GM12878 (cell line): Measurements from ENCODE around the gene ABCA3. TPM values are rescaled to one million over a fixed set of nuclear protein-coding genes. Genes with fewer than 3 reads are reported as not detected.

Experiments
- ATAC-seq: fragments of 200-7000 bp; cut with Tn5 transposase; 3 replicates; pipeline ENCODE4 v1.9.1; 2020; ENCODE audit warnings: mild to moderate bottlenecking, moderate library complexity
- BruUV-seq: library from RNA; stranded (reverse); fragments of 400-500 nt; replicated peaks from 2 replicates; lab custom pipeline; 2021; lab: Mats Ljungman, UMichigan
- CTCF ChIA-PET: fragments of 300-600 bp; sonication (Branson Sonifier 250); formaldehyde crosslinking; extraction: SDS; loops from one replicate; lab custom pipeline; 2021; ENCODE audit warnings: inconsistent platforms; lab: Yijun Ruan, JAX
- POLR2A ChIA-PET: fragments of 350-600 bp; formaldehyde crosslinking; extraction: SDS; loops from one replicate; lab custom pipeline; 2021; ENCODE audit warnings: inconsistent platforms; lab: Charles Lee
- RAD21 ChIA-PET: fragments of 300-600 bp; sonication (Branson Sonifier 250); formaldehyde crosslinking; loops from one replicate; lab custom pipeline; 2023; ENCODE audit warnings: antibody characterized with exemption; ENCODE audit not compliant: unreplicated experiment; lab: Charles Lee
- SMC1A ChIA-PET: fragments of 300-600 bp; sonication (Branson Sonifier 250); formaldehyde crosslinking; loops from one replicate; lab custom pipeline; 2023; ENCODE audit not compliant: unreplicated experiment, uncharacterized antibody; lab: Charles Lee
- DNase-seq: peaks from one replicate; pipeline ENCODE4 v3.0.0-alpha.2; 2011; ENCODE audit warnings: low read depth, low spot score
- FAIRE-seq: peaks from 3 replicates; lab custom pipeline; 2011; peaks lifted over from hg19 to GRCh38; lab: Jason Lieb, UNC
- H2AFZ ChIP-seq: 2 replicates; pipeline ENCODE4 v1.6.0; 2011; ENCODE audit warnings: low read depth, low read length, control low read depth; ENCODE audit not compliant: control insufficient read depth
- H3K27ac ChIP-seq: 2 replicates; pipeline ENCODE4 v1.5.1; 2011; ENCODE audit warnings: control low read depth; ENCODE audit not compliant: control insufficient read depth, insufficient read depth
- H3K27me3 ChIP-seq, 2 experiments: replicated peaks in 1 of 2; 2 replicates each; pipeline versions ENCODE4 v1.6.0 to v1.6.1; 2011; ENCODE audit warnings: low read length in 1 of 2; ENCODE audit not compliant: control insufficient read depth in 2 of 2, insufficient read depth in 2 of 2
- H3K36me3 ChIP-seq, 2 experiments: 2 replicates each; pipeline ENCODE4 v1.5.1; 2011; ENCODE audit warnings: low read length in 1 of 2; ENCODE audit not compliant: control insufficient read depth in 2 of 2, insufficient read depth in 2 of 2
- H3K4me1 ChIP-seq: 2 replicates; pipeline ENCODE4 v1.6.1; 2011; ENCODE audit warnings: mild to moderate bottlenecking, low read length, moderate library complexity, mixed read lengths; ENCODE audit not compliant: control insufficient read depth, insufficient read depth
- H3K4me2 ChIP-seq: 2 replicates; pipeline ENCODE4 v1.6.0; 2011; ENCODE audit warnings: control low read depth; ENCODE audit not compliant: control insufficient read depth, insufficient read depth
- H3K4me3 ChIP-seq: fragments of 200-600 bp; sonication (generic); 2 replicates; pipeline ENCODE4 v1.5.1; 2016
- H3K79me2 ChIP-seq: 2 replicates; pipeline ENCODE4 v1.6.0; 2011; ENCODE audit warnings: low read length; ENCODE audit not compliant: control insufficient read depth, insufficient read depth
- H3K9ac ChIP-seq: 2 replicates; pipeline ENCODE4 v1.8.0; 2011; ENCODE audit warnings: low read length, control low read depth, mixed read lengths; ENCODE audit not compliant: control insufficient read depth, insufficient read depth
- H3K9me3 ChIP-seq: replicated peaks from 3 replicates; pipeline ENCODE4 v1.5.1; 2011; ENCODE audit warnings: mild to moderate bottlenecking, low read length; ENCODE audit not compliant: control insufficient read depth, insufficient read depth
- H4K20me1 ChIP-seq: 2 replicates; pipeline ENCODE4 v1.6.0; 2011; ENCODE audit not compliant: control insufficient read depth, insufficient read depth
- JUND ChIP-seq: IDR thresholded peaks from 2 replicates; pipeline ENCODE4 v1.6.1; 2012; ENCODE audit warnings: low read depth, mild to moderate bottlenecking, low read length, improper control_type of control experiment, moderate library complexity
- KLF5 ChIP-seq: fragments of 450-650 bp; IDR thresholded peaks from 2 replicates; pipeline ENCODE4 v1.6.1; 2014; ENCODE audit warnings: mild to moderate bottlenecking; ENCODE audit not compliant: partially characterized antibody
- NFIC ChIP-seq: IDR thresholded peaks from 2 replicates; pipeline ENCODE4 v1.6.1; 2012; ENCODE audit warnings: low read depth, mild to moderate bottlenecking, inconsistent platforms, low read length, moderate library complexity
- RUNX3 ChIP-seq: IDR thresholded peaks from 2 replicates; pipeline ENCODE4 v1.6.1; 2012; ENCODE audit warnings: low read length, inconsistent platforms
- SREBF1 ChIP-seq: IDR thresholded peaks from 2 replicates; pipeline ENCODE4 v1.6.1; 2012; ENCODE audit warnings: mild to moderate bottlenecking, low read length
- SRF ChIP-seq, 2 experiments: IDR thresholded peaks; 2 replicates each; pipeline ENCODE4 v1.6.1; 2011; ENCODE audit warnings: low read depth in 2 of 2, low read length in 2 of 2, mild to moderate bottlenecking in 1 of 2, moderate library complexity in 1 of 2
- WRNIP1 ChIP-seq: IDR thresholded peaks from 2 replicates; pipeline ENCODE4 v1.6.1; 2011; ENCODE audit warnings: low read depth, low read length, improper control_type of control experiment, borderline replicate concordance
- WGBS: methylation state at CpG from one replicate; pipeline ENCODE4 v1.1.6; 2016; ENCODE audit warnings: low lambda C conversion rate; ENCODE audit not compliant: insufficient replicate concordance, insufficient coverage; ENCODE audit errors: missing lambda C conversion rate; 5-methylcytosine and 5-hydroxymethylcytosine counted together
- in situ Hi-C: fragments of 300-500 bp; cut with MboI; formaldehyde crosslinking; loops from 9 replicates; pipeline ENCODE4 v1.14.3; 2018; ENCODE audit warnings: mixed read lengths
- intact Hi-C: fragments of 100-400 bp; cut with micrococcal nuclease; formaldehyde crosslinking; loops from one replicate; pipeline ENCODE4 v1.14.2; 2022; ENCODE audit not compliant: unreplicated experiment
- polyA plus RNA-seq, 11 experiments: library from polyadenylated mRNA; depleted of rRNA in 4 of 11; unstranded in 6 of 11; stranded (reverse) in 5 of 11; fragments of >200 nt; fragmentation: Nextera tagmentation in 4 of 11; fragmentation: Illumina TruSeq in 1 of 11; extraction: Ambion mirVana in 4 of 11; extraction: Trizol in 1 of 11; gene quantifications; 1 replicate in 1 of 11; 2 replicates in 10 of 11; pipeline versions ENCODE4 v1.2.1 to v1.2.3, GENCODE V29; 2011 to 2016; ENCODE audit warnings: inconsistent platforms in 2 of 11, missing spikeins in 2 of 11, low read depth in 1 of 11
- total RNA-seq, 4 experiments: library from RNA; depleted of rRNA in 3 of 4; stranded (reverse); fragments of >200 nt in 3 of 4; fragmentation: Illumina TruSeq in 1 of 4; extraction: Trizol in 1 of 4; gene quantifications; 2 replicates each; pipeline versions ENCODE4 v1.2.1 to v1.2.3, GENCODE V29; 2013 to 2021
- TF ChIP-seq, protein P1 (sequence below): fragments of 450-650 bp; IDR thresholded peaks from 2 replicates; pipeline ENCODE4 v1.6.1; 2016; ENCODE audit warnings: mild to moderate bottlenecking
- TF ChIP-seq, protein P2 (sequence below): fragments of 450-650 bp; IDR thresholded peaks from 2 replicates; pipeline ENCODE4 v1.6.1; 2017; ENCODE audit warnings: mild to moderate bottlenecking
- TF ChIP-seq, protein P3 (sequence below): IDR thresholded peaks from 2 replicates; pipeline ENCODE4 v1.6.1; 2012; ENCODE audit warnings: low read depth, low read length, improper control_type of control experiment
- TF ChIP-seq, protein P4 (sequence below): IDR thresholded peaks from 2 replicates; pipeline ENCODE4 v1.6.1; 2012; ENCODE audit warnings: low read depth, low read length, improper control_type of control experiment
- TF ChIP-seq, protein P5 (sequence below): fragments of 450-650 bp; IDR thresholded peaks from 2 replicates; pipeline ENCODE4 v1.6.1; 2017; ENCODE audit warnings: mild to moderate bottlenecking, low read depth, inconsistent platforms; ENCODE audit not compliant: poor library complexity, severe bottlenecking
- TF ChIP-seq, protein P6 (sequence below), 3 experiments: IDR thresholded peaks in 2 of 3; conservative IDR thresholded peaks in 1 of 3; 2 replicates each; pipeline ENCODE4 v1.5.1; 2011; ENCODE audit warnings: low read depth in 3 of 3, low read length in 3 of 3, mild to moderate bottlenecking in 3 of 3, control low read depth in 2 of 3, moderate library complexity in 2 of 3, inconsistent platforms in 1 of 3, mixed read lengths in 1 of 3; ENCODE audit not compliant: control insufficient read depth in 2 of 3, insufficient read depth in 1 of 3; ENCODE audit errors: extremely low read depth in 1 of 3

The ABCA3 gene
- total and polyA plus RNA-seq, 10 of the 15 experiments (the other 5 are each of a cell fraction or from before 2014, with no cell fraction given), result 0.71 to 17.6 (median 6.7) TPM

DNA sequence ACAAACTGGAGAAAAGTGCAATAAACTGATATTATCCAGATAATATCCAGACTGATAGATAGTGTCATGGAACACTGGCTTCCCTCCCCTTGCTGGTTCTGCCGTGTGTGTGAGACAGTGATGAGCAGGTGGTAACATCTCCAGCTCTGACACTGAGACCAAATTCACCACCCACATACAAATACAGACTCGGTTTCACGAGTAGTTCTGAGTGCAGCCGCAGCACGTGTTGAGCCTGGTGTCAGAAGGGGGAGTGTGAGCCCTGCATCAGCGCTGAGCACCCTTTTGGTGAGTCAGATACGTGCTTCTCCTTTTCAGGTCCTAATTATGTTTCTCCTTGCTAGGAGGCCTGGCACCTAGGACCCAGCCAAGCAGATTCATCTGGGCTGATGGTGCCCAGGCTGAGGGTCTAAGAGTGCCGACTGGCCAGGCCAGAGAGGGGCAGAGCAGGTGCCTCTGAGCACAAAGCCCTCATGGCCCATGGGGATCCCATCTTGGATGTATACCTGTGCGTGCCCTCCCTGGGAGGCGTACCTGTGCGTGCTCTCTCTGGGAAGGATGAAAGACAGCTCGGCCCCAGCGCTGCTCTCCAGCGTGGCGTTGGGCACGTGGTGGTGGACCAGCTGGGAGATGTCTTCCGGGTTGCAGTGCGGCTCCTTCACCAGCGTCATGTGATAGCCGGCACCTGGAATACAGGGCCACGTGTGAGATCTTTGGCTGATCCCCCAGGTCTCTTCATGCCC, 45.3 kb downstream of the ABCA3 start:
- DNase-seq, result peak; percentile 55
- Histone ChIP-seq H3K4me2 (no peak overlapping the region), H3K79me2 (no peaks in the 10 kb centered on the region), H3K27ac (no peak overlapping the region), H3K9ac (no peak overlapping the region), H3K36me3 (no peaks in the 10 kb centered on the region), H3K4me3 (no peak overlapping the region), H4K20me1 (no peaks in the 10 kb centered on the region), H3K9me3 (no peaks in the 10 kb centered on the region), H2AFZ (no peak overlapping the region), H3K4me1 (peaks cover 10% of the 10 kb centered on the region), H3K27me3 (no peaks in the 10 kb centered on the region)
- peak; percentile 93 for ATAC-seq
- ChIA-PET POLR2A (no interaction called here), SMC1A (no interaction called here), CTCF (interaction anchor here (1.0 to 2.0 kb wide), 9 partner anchors 10 to 206 kb away, joined by 3 to 10 read pairs (median 4); partner anchors contain the start of gene TBC1D24), RAD21 (interaction anchor here (1.6 kb wide), 1 partner anchor 206 kb away, joined by 5 read pairs; no protein-coding TSS in a partner anchor)
- in situ Hi-C loops (no loop called here), intact Hi-C loops (no loop called here)
- 65% methylated on average over 21 of the region's 21 CpGs for WGBS
- peak; percentile 90 for FAIRE-seq
- BruUV-seq, result no TSS peak
- TF ChIP-seq KLF5 (no peak), RUNX3 (peak; percentile 62), JUND (no peak), SRF (IDR thresholded peaks at IDR 0.05; ENCODE audit: low read depth in 2 of 2, low read length in 2 of 2) (no peak), NFIC (no peak), WRNIP1 (no peak), SREBF1 (no peak)
- TF ChIP-seq, protein P1, sequence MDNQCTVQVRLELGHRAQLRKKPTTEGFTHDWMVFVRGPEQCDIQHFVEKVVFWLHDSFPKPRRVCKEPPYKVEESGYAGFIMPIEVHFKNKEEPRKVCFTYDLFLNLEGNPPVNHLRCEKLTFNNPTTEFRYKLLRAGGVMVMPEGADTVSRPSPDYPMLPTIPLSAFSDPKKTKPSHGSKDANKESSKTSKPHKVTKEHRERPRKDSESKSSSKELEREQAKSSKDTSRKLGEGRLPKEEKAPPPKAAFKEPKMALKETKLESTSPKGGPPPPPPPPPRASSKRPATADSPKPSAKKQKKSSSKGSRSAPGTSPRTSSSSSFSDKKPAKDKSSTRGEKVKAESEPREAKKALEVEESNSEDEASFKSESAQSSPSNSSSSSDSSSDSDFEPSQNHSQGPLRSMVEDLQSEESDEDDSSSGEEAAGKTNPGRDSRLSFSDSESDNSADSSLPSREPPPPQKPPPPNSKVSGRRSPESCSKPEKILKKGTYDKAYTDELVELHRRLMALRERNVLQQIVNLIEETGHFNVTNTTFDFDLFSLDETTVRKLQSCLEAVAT, result peak; percentile 30; the same call in 1 of the 2 replicates
- TF ChIP-seq, protein P2, sequence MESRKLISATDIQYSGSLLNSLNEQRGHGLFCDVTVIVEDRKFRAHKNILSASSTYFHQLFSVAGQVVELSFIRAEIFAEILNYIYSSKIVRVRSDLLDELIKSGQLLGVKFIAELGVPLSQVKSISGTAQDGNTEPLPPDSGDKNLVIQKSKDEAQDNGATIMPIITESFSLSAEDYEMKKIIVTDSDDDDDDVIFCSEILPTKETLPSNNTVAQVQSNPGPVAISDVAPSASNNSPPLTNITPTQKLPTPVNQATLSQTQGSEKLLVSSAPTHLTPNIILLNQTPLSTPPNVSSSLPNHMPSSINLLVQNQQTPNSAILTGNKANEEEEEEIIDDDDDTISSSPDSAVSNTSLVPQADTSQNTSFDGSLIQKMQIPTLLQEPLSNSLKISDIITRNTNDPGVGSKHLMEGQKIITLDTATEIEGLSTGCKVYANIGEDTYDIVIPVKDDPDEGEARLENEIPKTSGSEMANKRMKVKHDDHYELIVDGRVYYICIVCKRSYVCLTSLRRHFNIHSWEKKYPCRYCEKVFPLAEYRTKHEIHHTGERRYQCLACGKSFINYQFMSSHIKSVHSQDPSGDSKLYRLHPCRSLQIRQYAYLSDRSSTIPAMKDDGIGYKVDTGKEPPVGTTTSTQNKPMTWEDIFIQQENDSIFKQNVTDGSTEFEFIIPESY, result no peak
- TF ChIP-seq, protein P3, sequence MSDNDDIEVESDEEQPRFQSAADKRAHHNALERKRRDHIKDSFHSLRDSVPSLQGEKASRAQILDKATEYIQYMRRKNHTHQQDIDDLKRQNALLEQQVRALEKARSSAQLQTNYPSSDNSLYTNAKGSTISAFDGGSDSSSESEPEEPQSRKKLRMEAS, result peak; percentile 89
- TF ChIP-seq, protein P4, sequence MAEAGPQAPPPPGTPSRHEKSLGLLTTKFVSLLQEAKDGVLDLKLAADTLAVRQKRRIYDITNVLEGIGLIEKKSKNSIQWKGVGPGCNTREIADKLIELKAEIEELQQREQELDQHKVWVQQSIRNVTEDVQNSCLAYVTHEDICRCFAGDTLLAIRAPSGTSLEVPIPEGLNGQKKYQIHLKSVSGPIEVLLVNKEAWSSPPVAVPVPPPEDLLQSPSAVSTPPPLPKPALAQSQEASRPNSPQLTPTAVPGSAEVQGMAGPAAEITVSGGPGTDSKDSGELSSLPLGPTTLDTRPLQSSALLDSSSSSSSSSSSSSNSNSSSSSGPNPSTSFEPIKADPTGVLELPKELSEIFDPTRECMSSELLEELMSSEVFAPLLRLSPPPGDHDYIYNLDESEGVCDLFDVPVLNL, result no peak
- TF ChIP-seq, protein P5, sequence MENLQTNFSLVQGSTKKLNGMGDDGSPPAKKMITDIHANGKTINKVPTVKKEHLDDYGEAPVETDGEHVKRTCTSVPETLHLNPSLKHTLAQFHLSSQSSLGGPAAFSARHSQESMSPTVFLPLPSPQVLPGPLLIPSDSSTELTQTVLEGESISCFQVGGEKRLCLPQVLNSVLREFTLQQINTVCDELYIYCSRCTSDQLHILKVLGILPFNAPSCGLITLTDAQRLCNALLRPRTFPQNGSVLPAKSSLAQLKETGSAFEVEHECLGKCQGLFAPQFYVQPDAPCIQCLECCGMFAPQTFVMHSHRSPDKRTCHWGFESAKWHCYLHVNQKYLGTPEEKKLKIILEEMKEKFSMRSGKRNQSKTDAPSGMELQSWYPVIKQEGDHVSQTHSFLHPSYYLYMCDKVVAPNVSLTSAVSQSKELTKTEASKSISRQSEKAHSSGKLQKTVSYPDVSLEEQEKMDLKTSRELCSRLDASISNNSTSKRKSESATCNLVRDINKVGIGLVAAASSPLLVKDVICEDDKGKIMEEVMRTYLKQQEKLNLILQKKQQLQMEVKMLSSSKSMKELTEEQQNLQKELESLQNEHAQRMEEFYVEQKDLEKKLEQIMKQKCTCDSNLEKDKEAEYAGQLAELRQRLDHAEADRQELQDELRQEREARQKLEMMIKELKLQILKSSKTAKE, result peak; percentile 67
- TF ChIP-seq, protein P6, sequence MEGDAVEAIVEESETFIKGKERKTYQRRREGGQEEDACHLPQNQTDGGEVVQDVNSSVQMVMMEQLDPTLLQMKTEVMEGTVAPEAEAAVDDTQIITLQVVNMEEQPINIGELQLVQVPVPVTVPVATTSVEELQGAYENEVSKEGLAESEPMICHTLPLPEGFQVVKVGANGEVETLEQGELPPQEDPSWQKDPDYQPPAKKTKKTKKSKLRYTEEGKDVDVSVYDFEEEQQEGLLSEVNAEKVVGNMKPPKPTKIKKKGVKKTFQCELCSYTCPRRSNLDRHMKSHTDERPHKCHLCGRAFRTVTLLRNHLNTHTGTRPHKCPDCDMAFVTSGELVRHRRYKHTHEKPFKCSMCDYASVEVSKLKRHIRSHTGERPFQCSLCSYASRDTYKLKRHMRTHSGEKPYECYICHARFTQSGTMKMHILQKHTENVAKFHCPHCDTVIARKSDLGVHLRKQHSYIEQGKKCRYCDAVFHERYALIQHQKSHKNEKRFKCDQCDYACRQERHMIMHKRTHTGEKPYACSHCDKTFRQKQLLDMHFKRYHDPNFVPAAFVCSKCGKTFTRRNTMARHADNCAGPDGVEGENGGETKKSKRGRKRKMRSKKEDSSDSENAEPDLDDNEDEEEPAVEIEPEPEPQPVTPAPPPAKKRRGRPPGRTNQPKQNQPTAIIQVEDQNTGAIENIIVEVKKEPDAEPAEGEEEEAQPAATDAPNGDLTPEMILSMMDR (IDR thresholded peaks at IDR 0.05 in 2 of 3, conservative IDR thresholded peaks at IDR 0.05 in 1 of 3; ENCODE audit: control insufficient read depth in 2 of 3, extremely low read depth in 1 of 3, insufficient read depth in 1 of 3, low read depth in 3 of 3, low read length in 3 of 3), result peak in 1 of 3 experiments; percentile 26; a peak in 2 of 6 replicates
